MM.1S (cell line): ENCODE results near the gene ZFTA.

ENCODE experiments used
- DNase-seq: peaks from one replicate; pipeline ENCODE4 v3.0.0-alpha.2; 2015
- H2AFZ ChIP-seq: fragments of 300-600 bp; sonication (generic); 2 replicates; pipeline ENCODE4 v1.6.0; 2016; ENCODE audit warnings: antibody characterized with exemption, low read length
- H3F3A ChIP-seq: fragments of 300-600 bp; sonication (generic); 2 replicates; pipeline ENCODE4 v1.6.1; 2016; ENCODE audit warnings: mild to moderate bottlenecking, antibody characterized with exemption, low read length, moderate library complexity, mixed read lengths; ENCODE audit not compliant: insufficient read depth
- H3K27ac ChIP-seq: fragments of 300-600 bp; sonication (generic); 2 replicates; pipeline ENCODE4 v1.5.1; 2016; ENCODE audit warnings: mild to moderate bottlenecking, low read length
- H3K27me3 ChIP-seq: fragments of 300-600 bp; sonication (generic); replicated peaks from 2 replicates; pipeline ENCODE4 v1.6.0; 2016; ENCODE audit warnings: low read length; ENCODE audit not compliant: insufficient read depth
- H3K36me3 ChIP-seq: fragments of 300-600 bp; sonication (generic); replicated peaks from 2 replicates; pipeline ENCODE4 v1.6.1; 2016; ENCODE audit warnings: mild to moderate bottlenecking, low read length, mixed read lengths; ENCODE audit not compliant: insufficient read depth
- H3K4me1 ChIP-seq: fragments of 300-600 bp; sonication (generic); 2 replicates; pipeline ENCODE4 v1.6.1; 2016; ENCODE audit warnings: low read length, mixed read lengths
- H3K4me2 ChIP-seq: fragments of 300-600 bp; sonication (generic); 2 replicates; pipeline ENCODE4 v1.6.0; 2016; ENCODE audit warnings: low read depth, low read length
- H3K4me3 ChIP-seq: fragments of 300-600 bp; sonication (generic); 2 replicates; pipeline ENCODE4 v1.5.1; 2016; ENCODE audit warnings: low read length, mixed read lengths
- H3K79me2 ChIP-seq: fragments of 300-600 bp; sonication (generic); 2 replicates; pipeline ENCODE4 v1.6.1; 2016; ENCODE audit warnings: mixed run types, low read length, mixed read lengths
- H3K9ac ChIP-seq: fragments of 300-600 bp; sonication (generic); 2 replicates; pipeline ENCODE4 v1.6.1; 2016; ENCODE audit warnings: low read length, mixed read lengths
- H3K9me2 ChIP-seq: fragments of 300-600 bp; sonication (generic); replicated peaks from 2 replicates; pipeline ENCODE4 v1.6.1; 2016; ENCODE audit warnings: mild to moderate bottlenecking, low read length, mixed read lengths; ENCODE audit not compliant: insufficient read depth
- H3K9me3 ChIP-seq: fragments of 300-600 bp; sonication (generic); replicated peaks from 2 replicates; pipeline ENCODE4 v1.6.1; 2016; ENCODE audit warnings: mild to moderate bottlenecking, low read length, mixed read lengths; ENCODE audit not compliant: insufficient read depth
- H4K20me1 ChIP-seq: fragments of 300-600 bp; sonication (generic); 2 replicates; pipeline ENCODE4 v1.6.1; 2016; ENCODE audit warnings: mild to moderate bottlenecking, low read length, moderate library complexity, mixed read lengths; ENCODE audit not compliant: insufficient read depth
- CTCF ChIP-seq: fragments of 300-600 bp; sonication (generic); IDR thresholded peaks from 2 replicates; pipeline ENCODE4 v1.5.1; 2016; ENCODE audit warnings: antibody characterized with exemption, low read length, mixed read lengths
- EZH2 ChIP-seq: fragments of 300-600 bp; sonication (generic); optimal IDR thresholded peaks from 2 replicates; pipeline ENCODE3; 2017; ENCODE audit warnings: low read depth, mild to moderate bottlenecking, antibody characterized with exemption, low read length, mixed read lengths
- EZH2phosphoT487 ChIP-seq: fragments of 300-600 bp; sonication (generic); IDR thresholded peaks from 2 replicates; pipeline ENCODE4 v1.6.1; 2018; ENCODE audit warnings: antibody characterized with exemption, low read length

Gene ZFTA

DNA sequence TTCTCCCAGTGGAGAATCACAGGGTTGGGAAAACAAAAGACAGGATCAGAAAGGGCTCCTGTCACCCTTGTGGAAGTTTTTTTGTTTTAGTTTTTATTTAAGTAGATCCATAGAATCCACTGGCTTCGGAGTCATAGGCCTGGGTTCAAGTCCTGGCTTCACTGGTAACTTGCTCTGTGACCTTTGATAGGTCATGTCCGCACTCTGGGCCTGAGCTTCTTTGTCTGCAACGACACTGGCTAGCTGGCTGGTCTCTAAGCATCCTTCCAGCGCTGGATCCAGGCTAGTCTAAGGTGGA lies 1.4 kb downstream of the ZFTA start:
- H3K27ac ChIP-seq: no peak overlapping the region
- H4K20me1 ChIP-seq: no peaks in the 10 kb centered on the region
- H3K9ac ChIP-seq: peak overlapping the region; percentile 36; the same call in 1 of the 2 replicates
- no peak for DNase-seq
- no peaks in the 10 kb centered on the region for H3K9me3 ChIP-seq
- H2AFZ ChIP-seq: peak overlapping the region; percentile 85
- no peaks in the 10 kb centered on the region for H3K9me2 ChIP-seq
- no peaks in the 10 kb centered on the region for H3K36me3 ChIP-seq
- H3F3A ChIP-seq: peaks cover 4% of the 10 kb centered on the region; the same call in 1 of the 2 replicates
- H3K27me3 ChIP-seq: peaks cover 17% of the 10 kb centered on the region
- H3K4me1 ChIP-seq: 0 out of 2 replicates have a peak, but pooled peaks cover 3% of the 10 kb centered on the region
- no peaks in the 10 kb centered on the region for H3K79me2 ChIP-seq
- TF ChIP-seq CTCF (no peak), EZH2 (no peak), EZH2phosphoT487 (no peak)
- H3K4me3 ChIP-seq: peak overlapping the region; percentile 74
- H3K4me2 ChIP-seq: peak overlapping the region; percentile 76

DNA sequence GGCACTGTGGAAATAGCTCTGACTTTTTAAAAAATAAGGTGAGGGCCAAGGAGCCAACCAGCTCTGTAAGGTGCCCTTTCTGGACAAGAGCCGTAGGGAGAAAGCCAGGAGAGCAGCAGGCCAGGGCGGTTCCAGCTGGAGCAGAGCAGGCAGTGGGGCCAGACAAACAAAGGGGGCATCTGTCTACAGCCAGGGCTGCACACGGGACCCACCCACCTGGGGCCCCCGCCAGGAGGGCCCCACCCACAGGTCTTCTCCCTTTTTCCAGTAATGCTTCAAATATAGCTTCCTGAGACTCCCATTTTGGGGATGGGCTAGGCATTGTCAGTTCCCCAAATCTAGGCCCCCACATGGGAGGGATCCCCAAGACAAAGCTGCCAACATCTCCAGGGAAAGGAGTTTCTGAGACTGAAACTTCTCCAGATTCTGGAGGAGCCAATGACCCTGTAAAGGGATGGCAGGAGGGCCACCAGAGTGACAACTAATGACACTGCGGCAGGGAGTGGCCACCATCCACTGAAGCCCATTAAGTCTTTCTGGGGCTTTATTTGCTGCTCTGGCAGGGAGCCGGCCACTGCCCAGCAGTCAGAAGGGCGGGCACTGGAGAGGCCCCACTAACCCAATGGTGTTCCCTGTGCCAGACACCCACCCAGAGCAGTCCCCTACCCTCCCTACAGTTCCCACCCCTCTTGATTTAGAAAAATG lies 1.9 kb downstream of the ZFTA start:
- no peak for DNase-seq
- H3K4me3 ChIP-seq: no peak overlapping the region
- 0 out of 2 replicates have a peak, but pooled peaks cover 3% of the 10 kb centered on the region for H3K4me1 ChIP-seq
- H3K9me3 ChIP-seq: no peaks in the 10 kb centered on the region
- H3K27me3 ChIP-seq: peaks cover 17% of the 10 kb centered on the region
- peaks cover 4% of the 10 kb centered on the region; the same call in 1 of the 2 replicates for H3F3A ChIP-seq
- H3K9ac ChIP-seq: no peak overlapping the region
- no peak for TF ChIP-seq EZH2phosphoT487
- TF ChIP-seq CTCF: no peak
- no peak for TF ChIP-seq EZH2
- no peak overlapping the region for H3K27ac ChIP-seq
- peak overlapping the region; percentile 76; the same call in 1 of the 2 replicates for H3K4me2 ChIP-seq
- H3K36me3 ChIP-seq: no peaks in the 10 kb centered on the region
- H3K79me2 ChIP-seq: no peaks in the 10 kb centered on the region
- no peak overlapping the region for H2AFZ ChIP-seq
- no peaks in the 10 kb centered on the region for H3K9me2 ChIP-seq
- no peaks in the 10 kb centered on the region for H4K20me1 ChIP-seq

DNA sequence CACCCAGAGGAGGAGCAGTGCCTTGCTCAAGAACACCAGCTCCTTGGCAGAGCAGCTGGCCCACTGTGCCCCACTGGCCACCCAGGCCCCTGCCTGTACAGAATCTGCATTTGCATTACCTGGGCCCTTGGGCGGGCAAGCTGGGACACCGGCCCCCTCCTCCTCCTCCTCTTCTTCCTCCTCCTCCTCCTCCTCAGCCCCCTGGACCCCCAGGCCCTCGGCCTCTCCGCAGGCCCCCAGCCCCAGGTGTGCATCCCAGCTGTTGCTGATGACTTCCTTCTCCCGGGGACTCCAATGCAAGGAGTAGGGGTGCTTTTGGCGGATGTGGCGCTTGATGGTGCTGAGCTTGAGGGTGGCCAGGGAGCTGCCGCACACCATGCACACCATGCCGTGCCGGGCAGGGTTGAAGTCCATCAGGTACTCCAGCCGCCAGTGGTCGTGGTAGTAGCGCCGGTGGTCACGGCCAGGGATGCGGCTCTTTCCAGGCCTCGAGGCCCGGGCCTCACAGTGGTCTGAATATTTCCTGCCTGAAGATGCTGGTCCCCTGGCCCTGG lies 2.8 kb downstream of the ZFTA start:
- Histone ChIP-seq H3K4me1 (0 out of 2 replicates have a peak, but pooled peaks cover 3% of the 10 kb centered on the region), H3K4me3 (no peak overlapping the region), H3K9ac (no peak overlapping the region), H3K36me3 (no peaks in the 10 kb centered on the region), H3K9me2 (no peaks in the 10 kb centered on the region), H3K27me3 (peaks cover 12% of the 10 kb centered on the region), H3K9me3 (no peaks in the 10 kb centered on the region), H3F3A (peaks cover 4% of the 10 kb centered on the region; the same call in 1 of the 2 replicates), H2AFZ (no peak overlapping the region), H3K27ac (no peak overlapping the region), H3K79me2 (no peaks in the 10 kb centered on the region), H3K4me2 (no peak overlapping the region), H4K20me1 (no peaks in the 10 kb centered on the region)
- DNase-seq: no peak
- TF ChIP-seq EZH2: no peak
